Adrenal gland (tissue), 12 donors: ENCODE measurements around the gene ZAR1L. TPM values are rescaled to one million over a fixed set of nuclear protein-coding genes. Genes with fewer than 3 reads are reported as not detected.

Experiments
- DNase-seq, 7 donors: peaks; one replicate each; pipeline ENCODE4 v3.0.0-alpha.2; 2019 to 2020
- H3K27ac ChIP-seq, 5 donors: fragments of 200-600 bp; sonication (generic) in 4 of 5; 1 replicate in 3 of 5; 2 replicates in 2 of 5; pipeline versions ENCODE4 v1.5.1 to v1.8.0; 2016 to 2020; ENCODE audit warnings: mild to moderate bottlenecking in 1 of 5
- H3K27me3 ChIP-seq: fragments of 200-600 bp; 2 replicates; pipeline ENCODE4 v1.8.0; 2021
- H3K36me3 ChIP-seq, 2 donors: fragments of 200-600 bp; replicated peaks in 1 of 2; 1 replicate in 1 of 2; 2 replicates in 1 of 2; pipeline versions ENCODE4 v1.5.1 to v1.8.0; 2018 to 2022
- H3K4me1 ChIP-seq, 2 donors: fragments of 200-600 bp; replicated peaks in 1 of 2; 1 replicate in 1 of 2; 2 replicates in 1 of 2; pipeline versions ENCODE4 v1.5.1 to v1.8.0; 2018 to 2021
- H3K4me3 ChIP-seq, 4 donors: fragments of 200-600 bp; sonication (generic) in 3 of 4; one replicate each; pipeline ENCODE4 v1.5.1; 2016 to 2018
- H3K9me3 ChIP-seq, 3 donors: fragments of 200-600 bp; sonication (generic) in 1 of 3; replicated peaks in 1 of 3; 1 replicate in 2 of 3; 2 replicates in 1 of 3; pipeline versions ENCODE4 v1.5.1 to v1.8.0; 2016 to 2021
- POLR2A ChIP-seq, 2 donors: fragments of 450-650 bp; IDR thresholded peaks; one replicate each; pipeline ENCODE4 v1.6.1; 2017; ENCODE audit warnings: antibody characterized with exemption in 2 of 2, mild to moderate bottlenecking in 2 of 2, moderate library complexity in 1 of 2
- WGBS, 4 donors: extraction: QIAGEN DNeasy Blood & Tissue Kit in 2 of 4; methylation state at CpG; one replicate each; pipeline versions ENCODE4 v1.1.5 to v1.1.7; 2013 to 2017; 5-methylcytosine and 5-hydroxymethylcytosine counted together
- intact Hi-C, 2 donors: fragments of 100-400 bp; cut with DNase I; formaldehyde crosslinking; loops; one replicate each; pipeline versions ENCODE4 v1.14.1 to v1.15.0; 2022 to 2023
- polyA plus RNA-seq, 3 donors: library from polyadenylated mRNA; stranded (reverse); fragments of 200-250 nt in 2 of 3; fragments of 350-450 nt in 1 of 3; fragmentation: Illumina TruSeq in 1 of 3; extraction: RNeasy Lipid Tissue Mini Kit (QIAGEN cat#74804) in 1 of 3; gene quantifications; one replicate each; pipeline ENCODE4 v1.2.3, GENCODE V29; 2013 to 2014
- total RNA-seq, 9 donors: library from RNA; depleted of rRNA in 4 of 9; stranded (reverse); fragments of >200 nt in 4 of 9; fragments of 120-200 nt in 1 of 9; fragmentation: NEBNext Ultra II Directional in 1 of 9; extraction: Animal tissue kit (Norgen Biotek cat#: 25700) in 1 of 9; gene quantifications; one replicate each; pipeline versions ENCODE4 v1.1.0 to v1.2.4, GENCODE V29; 2013 to 2023
- TF ChIP-seq, protein P1 (sequence below), 6 experiments: fragments of 450-650 bp in 4 of 6; fragments of 200-600 bp in 2 of 6; sonication (generic) in 1 of 6; IDR thresholded peaks; 1 replicate in 5 of 6; 2 replicates in 1 of 6; pipeline versions ENCODE4 v1.5.1 to v1.8.0; 2016 to 2021; ENCODE audit warnings: antibody characterized with exemption in 6 of 6, mild to moderate bottlenecking in 2 of 6, moderate library complexity in 1 of 6
- donor health status: healthy with polysubstance abuse.
- donor health status: Bipolar disorder and iron deficiency.
- donor health status: DM: yes; HTN: yes; CAD: no.
- donor health status: DM: no; HTN: no; CAD: no.
- donor health status: DM: no; HTN: no; CAD: no.
- donor health status: DM: yes; HTN: yes; CAD: no.

The ZAR1L gene
- total and polyA plus RNA-seq, 12 donors: not detected

DNA sequence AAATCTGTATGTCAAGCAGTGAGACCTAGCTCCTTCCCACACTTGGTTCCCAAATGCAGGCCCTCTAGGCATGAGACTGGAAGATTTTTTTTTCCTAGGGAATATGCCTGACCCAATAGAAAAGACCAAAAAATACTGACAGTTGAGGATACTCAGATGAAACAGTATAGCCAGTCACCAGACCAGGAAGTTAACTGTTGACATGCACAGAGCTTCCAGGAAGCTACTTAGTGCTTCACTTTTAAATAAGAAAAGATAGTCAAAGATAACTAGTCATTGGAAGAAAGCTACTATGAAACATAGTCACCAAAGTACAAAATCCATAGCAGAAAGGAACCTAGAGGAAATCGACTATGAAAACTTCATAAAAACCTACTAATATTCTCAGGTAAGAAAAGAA lies 32.5 kb upstream of the ZAR1L start:
- no peaks in the 10 kb centered on the region for H3K9me3 ChIP-seq
- no peak overlapping the region for H3K4me3 ChIP-seq
- 46 to 97% (median 70%) methylated on average over 1 of the region's 1 CpG for WGBS, 4 donors
- no peaks in the 10 kb centered on the region for H3K36me3 ChIP-seq
- no peaks in the 10 kb centered on the region for H3K27me3 ChIP-seq
- intact Hi-C loops: no loop called here
- no peak overlapping the region for H3K27ac ChIP-seq
- DNase-seq: no peak
- TF ChIP-seq, protein P1, sequence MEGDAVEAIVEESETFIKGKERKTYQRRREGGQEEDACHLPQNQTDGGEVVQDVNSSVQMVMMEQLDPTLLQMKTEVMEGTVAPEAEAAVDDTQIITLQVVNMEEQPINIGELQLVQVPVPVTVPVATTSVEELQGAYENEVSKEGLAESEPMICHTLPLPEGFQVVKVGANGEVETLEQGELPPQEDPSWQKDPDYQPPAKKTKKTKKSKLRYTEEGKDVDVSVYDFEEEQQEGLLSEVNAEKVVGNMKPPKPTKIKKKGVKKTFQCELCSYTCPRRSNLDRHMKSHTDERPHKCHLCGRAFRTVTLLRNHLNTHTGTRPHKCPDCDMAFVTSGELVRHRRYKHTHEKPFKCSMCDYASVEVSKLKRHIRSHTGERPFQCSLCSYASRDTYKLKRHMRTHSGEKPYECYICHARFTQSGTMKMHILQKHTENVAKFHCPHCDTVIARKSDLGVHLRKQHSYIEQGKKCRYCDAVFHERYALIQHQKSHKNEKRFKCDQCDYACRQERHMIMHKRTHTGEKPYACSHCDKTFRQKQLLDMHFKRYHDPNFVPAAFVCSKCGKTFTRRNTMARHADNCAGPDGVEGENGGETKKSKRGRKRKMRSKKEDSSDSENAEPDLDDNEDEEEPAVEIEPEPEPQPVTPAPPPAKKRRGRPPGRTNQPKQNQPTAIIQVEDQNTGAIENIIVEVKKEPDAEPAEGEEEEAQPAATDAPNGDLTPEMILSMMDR (IDR thresholded peaks at IDR 0.05): no peak
- TF ChIP-seq POLR2A (IDR thresholded peaks at IDR 0.05): no peak
- no peaks in the 10 kb centered on the region for H3K4me1 ChIP-seq

DNA sequence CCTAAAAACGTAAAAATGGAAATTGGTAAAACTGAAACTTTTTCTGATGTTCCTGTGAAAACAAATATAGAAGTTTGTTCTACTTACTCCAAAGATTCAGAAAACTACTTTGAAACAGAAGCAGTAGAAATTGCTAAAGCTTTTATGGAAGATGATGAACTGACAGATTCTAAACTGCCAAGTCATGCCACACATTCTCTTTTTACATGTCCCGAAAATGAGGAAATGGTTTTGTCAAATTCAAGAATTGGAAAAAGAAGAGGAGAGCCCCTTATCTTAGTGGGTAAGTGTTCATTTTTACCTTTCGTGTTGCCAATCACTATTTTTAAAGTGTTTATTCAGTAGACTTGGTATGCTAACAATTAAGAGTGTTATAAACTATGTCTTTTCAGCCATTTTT lies 25.8 kb upstream of the ZAR1L start:
- H3K36me3 ChIP-seq: no peaks in the 10 kb centered on the region
- 83 to 87% (median 85%) methylated on average over 3 of the region's 3 CpGs for WGBS, 4 donors
- intact Hi-C loops: no loop called here
- no peak for DNase-seq
- H3K4me3 ChIP-seq: no peak overlapping the region
- no peak for TF ChIP-seq POLR2A (IDR thresholded peaks at IDR 0.05)
- TF ChIP-seq, protein P1 (IDR thresholded peaks at IDR 0.05): no peak
- no peaks in the 10 kb centered on the region for H3K4me1 ChIP-seq
- H3K9me3 ChIP-seq: no peaks in the 10 kb centered on the region
- H3K27me3 ChIP-seq: no peaks in the 10 kb centered on the region
- H3K27ac ChIP-seq: no peak overlapping the region

DNA sequence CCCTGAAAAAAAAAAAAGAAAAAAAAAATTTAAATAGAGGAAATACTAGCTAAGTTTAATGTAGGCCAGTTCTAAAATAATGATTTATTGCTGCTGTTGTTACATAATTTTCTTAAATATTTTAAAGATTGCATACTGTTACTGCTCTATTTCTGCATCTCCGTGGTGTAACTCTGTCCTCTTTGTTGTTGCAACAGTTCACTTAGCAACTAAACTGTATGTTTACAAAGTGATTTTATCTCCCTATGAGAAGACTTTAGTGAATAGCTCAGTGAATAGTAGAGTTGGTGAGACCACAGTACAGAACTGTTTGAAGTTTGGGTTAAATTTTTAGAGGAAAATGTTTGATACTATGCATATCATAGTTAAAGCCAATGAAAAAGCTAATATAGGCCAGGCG lies 19.5 kb upstream of the ZAR1L start:
- no peaks in the 10 kb centered on the region for H3K4me1 ChIP-seq
- no peak overlapping the region for H3K27ac ChIP-seq
- no peak for DNase-seq
- H3K9me3 ChIP-seq: no peaks in the 10 kb centered on the region
- intact Hi-C loops: no loop called here
- no peak for TF ChIP-seq POLR2A (IDR thresholded peaks at IDR 0.05)
- TF ChIP-seq, protein P1 (IDR thresholded peaks at IDR 0.05): no peak
- H3K36me3 ChIP-seq: no peaks in the 10 kb centered on the region
- H3K27me3 ChIP-seq: no peaks in the 10 kb centered on the region
- whole genome bisulfite sequencing, 4 donors: 92 to 98% (median 94%) methylated on average over 2 of the region's 2 CpGs
- H3K4me3 ChIP-seq: no peak overlapping the region

DNA sequence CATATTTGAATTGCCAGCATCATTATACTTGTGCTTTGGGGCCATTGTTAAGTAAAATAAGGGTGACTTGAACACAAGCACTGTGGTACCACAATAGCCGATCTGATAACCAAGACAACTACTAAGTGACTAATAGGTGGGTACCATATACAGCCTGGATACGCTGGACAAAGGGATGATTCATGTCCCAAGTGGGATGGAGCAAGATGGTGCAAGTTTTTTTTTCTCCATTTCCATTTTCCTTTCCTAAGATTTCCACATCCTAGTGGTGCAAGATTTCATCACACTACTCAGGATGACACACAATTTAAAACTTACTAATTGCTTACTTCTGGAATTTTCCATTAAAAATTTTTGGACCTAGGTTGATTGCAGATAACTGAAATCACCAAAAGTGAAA lies 15.3 kb upstream of the ZAR1L start:
- no peak for DNase-seq
- WGBS, 4 donors: 88 to 96% (median 92%) methylated on average over 2 of the region's 2 CpGs
- H3K36me3 ChIP-seq: no peaks in the 10 kb centered on the region
- H3K4me3 ChIP-seq: no peak overlapping the region
- no peak overlapping the region for H3K27ac ChIP-seq
- H3K4me1 ChIP-seq: no peaks in the 10 kb centered on the region
- no peaks in the 10 kb centered on the region for H3K9me3 ChIP-seq
- intact Hi-C loops: no loop called here
- no peaks in the 10 kb centered on the region for H3K27me3 ChIP-seq
- TF ChIP-seq POLR2A (IDR thresholded peaks at IDR 0.05): no peak
- TF ChIP-seq, protein P1 (IDR thresholded peaks at IDR 0.05): no peak
